NCI-H1694 treated with DMSO at 0.1 percent for 48 hours (cell line): ENCODE results near the gene STK11.
"Not testable (repeated sequence)": the region's sequence is repeated elsewhere in the genome, so short reads cannot be mapped to it uniquely, and the experiment has no call there.

Source experiments
- DNase-seq: peaks from one replicate; lab custom pipeline; 2025; lab: John Stamatoyannopoulos, UW

The STK11 gene

DNA sequence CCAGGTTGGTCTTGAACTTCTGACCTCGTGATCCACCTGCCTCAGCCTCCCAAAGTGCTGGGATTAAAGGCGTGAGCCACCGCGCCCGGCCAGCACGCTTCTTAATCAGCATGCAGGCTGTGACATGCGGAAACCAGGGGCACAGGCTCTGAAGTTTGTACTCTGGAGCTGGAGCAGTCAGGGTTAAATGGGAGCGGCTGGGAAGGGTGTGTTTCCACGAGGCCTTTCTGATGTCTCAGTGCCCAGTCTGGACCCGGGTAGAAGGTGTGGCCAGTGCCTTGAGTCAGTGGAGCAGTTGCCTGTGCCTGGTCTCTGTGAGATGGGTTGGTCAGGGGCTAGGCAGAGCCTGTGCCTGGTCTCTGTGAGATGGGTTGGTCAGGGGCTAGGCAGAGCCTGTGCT lies 3.3 kb downstream of the STK11 start:
- DNase-seq: not testable (repeated sequence)

DNA sequence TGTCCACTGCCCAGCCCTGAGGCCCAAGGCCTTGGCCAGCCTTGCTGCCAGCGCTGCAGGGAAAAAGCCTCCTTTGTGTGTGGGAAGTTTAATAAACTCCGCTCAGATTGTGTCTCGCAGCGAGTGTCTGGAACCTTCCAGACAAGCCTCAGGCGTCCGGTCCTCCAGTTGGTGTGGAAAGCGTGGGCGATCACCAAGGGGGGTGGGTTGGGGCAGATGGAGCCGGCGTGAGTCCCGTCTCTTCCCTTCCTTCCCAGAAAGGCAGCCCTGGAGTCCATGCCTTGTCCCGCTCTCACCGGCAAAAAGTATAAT lies 4.6 kb downstream of the STK11 start:
- no peak for DNase-seq

DNA sequence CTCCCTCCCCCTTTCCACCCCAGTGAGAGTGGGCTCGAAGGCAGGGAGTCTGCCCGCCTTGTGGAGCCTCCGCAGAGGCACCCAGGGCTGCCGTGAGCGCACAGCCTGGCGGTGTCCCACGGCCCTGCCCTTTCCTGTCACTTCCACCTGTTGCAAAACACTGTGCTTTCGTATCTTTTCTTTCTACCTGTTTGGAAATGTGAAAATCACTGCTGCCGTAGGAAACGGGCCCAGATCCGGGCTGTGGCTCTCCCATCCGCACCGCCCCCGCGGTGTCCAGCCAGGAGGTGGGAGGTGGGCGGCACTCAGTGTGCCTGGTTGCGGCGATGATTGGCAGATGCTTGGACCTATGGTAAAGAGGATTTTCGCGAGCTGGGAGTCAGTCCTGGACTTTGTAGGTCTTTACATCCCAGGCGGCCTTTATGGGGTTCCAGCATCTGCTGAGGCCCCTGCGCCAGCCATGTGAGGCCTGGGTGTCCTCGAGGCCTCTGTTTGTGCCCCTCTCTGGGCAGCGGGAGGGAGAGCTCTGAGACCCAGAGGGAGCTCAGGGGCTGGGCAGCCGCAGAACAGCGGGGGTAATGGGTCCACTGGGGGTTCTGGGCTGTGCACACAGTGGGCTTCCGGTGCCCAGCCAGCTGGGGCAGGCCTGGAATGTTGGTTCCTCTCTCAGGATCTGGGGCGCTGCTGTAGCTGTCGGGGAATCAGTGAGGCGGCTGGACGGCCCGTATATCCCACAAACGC lies 6.1 kb downstream of the STK11 start:
- no peak for DNase-seq

DNA sequence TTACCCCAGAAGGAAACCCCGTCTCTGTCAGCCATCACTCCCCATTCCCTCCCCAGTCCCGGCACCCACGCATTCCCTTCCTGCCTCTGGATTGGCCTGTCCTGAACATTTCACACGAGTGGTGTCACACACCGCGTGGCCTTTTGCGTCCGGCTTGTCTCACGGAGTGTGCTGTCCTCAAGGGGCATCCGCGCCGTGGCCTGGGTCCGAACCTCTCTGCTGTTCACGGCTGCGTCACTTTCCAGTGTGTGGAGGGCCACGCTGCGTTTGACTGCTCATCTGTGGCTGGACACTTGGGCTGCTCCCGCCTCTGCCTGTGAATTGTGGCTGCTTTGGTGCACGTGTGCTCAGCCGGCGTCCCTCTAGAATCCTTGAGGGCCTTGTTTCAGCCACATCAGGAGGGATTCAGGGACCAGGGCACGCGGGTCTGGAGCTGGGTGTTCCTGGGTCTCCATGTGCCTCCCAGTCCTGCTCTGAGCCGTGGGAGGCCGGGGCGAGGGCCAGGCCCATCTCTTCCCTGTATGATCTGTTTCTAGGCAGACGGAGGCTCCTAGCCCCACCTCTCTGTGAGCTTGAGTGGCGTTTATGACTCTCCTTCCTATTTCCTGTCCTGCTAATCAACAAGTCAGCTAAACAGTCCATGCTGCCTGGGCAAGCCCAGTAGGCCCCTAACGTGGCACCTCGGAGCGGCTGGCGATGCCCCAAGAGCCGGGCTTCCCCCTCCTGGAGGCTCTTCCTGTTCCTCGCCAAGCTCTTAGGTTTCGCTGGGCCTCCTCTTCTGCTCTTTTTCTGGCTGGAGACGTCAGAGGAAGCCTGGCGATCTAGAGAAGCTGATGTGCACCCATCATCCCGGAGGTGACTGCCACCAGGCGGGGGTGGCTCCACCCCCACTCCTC lies 8.1 kb downstream of the STK11 start:
- DNase-seq: no peak

DNA sequence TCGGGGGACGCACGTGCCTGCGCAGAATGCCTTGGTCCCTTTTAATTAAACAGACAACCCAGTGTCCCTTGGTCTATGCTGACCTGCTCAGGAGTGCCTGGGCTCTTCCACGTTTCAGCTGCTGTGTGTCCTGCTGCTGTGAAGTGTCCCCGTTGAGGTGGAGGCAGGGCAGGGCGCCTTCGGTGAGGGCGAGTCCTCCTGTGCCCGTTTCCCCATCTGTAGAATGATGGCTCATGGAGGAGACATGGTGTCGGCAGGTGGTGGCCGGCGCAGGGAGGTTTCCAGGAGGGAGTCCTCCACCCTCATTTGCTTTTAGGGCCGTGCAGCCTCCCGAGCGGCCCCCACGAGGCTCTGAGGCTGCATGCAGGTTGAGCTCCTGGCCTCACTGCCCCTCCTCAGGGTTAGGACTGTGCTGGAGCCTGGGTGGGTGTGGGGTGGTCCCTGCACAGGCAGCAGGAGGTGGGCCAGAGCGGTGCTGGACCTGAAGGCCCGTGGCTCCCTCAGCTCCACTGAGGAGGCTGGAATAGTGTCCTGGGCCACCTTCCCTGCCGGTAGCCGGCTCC lies 8.8 kb downstream of the STK11 start:
- DNase-seq: no peak

DNA sequence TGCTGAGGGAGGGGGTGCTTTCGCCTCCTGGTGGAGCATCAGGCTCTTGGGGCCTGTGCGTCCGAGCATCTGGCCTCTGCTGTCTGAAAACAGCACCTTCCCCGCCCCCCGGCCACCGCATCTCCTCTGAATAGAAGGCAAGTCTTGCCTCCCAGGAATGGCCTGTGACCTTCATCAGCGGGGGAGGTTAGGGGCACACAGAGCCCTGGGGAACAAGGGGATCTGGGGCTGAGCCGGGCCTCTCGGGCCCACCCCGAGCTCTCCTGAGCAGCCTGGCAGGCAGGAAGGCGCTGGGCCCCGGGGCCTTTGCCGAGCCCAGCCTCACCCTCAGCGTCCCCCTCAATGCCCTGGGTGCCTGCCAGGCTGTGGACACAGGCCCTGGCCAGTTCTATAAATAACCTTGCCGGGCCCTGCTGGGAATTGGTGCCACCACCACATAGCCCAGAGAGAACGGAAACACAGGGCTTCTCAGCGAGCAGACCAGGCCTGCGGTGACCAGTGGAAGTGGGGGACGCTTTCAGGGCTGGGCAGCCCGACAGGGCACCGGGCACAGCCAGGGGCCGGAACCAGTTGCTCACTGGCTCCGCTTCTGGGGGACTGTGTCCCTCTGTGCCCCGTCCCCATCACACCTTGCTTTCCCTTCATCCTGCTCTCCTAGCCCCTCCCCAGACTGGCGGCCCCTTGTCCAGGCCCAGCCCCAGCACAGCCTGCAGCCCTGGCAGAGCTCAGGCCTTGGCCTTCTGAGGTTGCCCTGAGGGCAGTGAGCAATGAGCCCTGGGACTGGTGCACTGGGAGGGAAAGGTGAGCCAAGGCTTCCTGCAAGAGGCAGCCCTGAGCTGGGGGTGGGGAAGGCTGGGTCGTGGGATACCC lies 9.5 kb downstream of the STK11 start:
- no peak for DNase-seq

DNA sequence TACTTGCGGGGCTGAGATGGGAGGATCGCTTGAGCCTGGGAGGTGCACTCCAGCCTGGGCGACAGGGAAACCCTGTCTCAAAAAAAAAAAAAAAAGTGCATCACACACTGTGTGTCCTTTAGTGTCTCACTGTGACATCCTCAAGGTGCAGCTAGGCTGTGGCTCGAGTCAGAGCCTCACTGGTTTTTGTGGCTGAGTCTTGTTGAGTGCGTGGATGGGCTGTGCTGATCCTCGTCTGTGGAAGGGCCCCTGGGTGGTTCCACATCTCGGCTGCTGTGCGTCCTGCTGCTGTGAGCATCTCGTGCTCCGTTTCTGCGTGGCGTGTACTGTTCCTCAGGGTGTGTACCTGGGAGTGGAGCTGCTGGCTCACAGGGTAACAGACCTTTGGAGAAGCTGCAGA lies 11.2 kb downstream of the STK11 start:
- no peak for DNase-seq

DNA sequence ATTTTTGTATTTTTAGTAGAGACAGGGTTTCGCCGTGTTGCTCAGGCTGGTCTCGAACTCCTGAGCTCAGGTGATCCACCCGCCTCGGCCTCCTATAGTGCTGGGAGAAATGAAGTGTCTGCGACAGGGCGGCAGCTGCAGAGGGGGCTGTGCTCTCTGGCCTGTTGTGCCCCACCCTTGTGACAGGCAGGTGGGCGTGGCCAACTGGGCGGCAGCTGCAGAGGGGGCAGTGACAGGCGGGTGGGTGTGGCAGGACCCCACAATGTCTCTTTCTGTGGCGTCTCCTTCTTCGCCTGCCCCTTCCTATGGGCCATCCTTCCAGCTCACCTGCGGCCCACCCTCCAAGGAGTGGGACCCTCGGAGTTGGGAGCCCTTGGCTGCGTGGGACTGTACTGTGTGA lies 11.8 kb downstream of the STK11 start:
- no peak for DNase-seq

DNA sequence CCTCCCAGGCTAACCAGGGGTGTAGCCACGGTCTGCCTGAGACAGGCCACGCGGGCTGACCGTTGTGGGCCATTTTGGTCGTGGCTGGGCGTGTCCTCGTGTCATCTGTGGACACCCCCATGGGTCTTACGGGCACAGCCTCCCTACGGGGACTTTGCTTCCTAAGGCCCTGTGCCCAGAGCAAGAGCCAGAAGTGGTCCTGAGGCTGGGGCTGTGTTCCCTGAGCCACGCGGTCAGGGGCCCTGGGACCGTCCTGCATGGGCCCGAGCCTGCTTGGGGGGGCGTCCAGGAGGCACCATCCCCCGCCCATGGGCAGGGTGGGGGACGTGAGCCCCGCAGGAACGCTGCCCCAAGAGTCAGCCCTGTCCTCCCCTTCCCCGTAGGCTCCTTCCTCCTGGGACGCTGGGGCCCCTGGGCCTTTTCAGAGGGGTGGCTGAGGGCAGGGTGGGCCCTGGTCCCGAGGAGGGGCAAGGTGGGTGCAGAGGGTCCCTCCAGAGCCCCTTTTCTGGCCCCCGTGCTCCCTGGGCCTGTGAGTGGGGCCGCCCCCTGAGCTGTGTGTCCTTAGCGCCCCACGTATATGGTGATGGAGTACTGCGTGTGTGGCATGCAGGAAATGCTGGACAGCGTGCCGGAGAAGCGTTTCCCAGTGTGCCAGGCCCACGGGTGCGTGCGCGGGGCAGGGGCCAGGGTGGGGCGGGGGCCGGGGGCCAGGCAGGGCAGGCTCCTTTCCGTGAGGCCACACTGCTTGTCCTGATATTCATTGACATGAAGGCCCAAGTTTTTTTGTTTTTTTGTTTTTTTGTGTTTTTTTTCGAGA lies 13.4 kb downstream of the STK11 start:
- no peak for DNase-seq

DNA sequence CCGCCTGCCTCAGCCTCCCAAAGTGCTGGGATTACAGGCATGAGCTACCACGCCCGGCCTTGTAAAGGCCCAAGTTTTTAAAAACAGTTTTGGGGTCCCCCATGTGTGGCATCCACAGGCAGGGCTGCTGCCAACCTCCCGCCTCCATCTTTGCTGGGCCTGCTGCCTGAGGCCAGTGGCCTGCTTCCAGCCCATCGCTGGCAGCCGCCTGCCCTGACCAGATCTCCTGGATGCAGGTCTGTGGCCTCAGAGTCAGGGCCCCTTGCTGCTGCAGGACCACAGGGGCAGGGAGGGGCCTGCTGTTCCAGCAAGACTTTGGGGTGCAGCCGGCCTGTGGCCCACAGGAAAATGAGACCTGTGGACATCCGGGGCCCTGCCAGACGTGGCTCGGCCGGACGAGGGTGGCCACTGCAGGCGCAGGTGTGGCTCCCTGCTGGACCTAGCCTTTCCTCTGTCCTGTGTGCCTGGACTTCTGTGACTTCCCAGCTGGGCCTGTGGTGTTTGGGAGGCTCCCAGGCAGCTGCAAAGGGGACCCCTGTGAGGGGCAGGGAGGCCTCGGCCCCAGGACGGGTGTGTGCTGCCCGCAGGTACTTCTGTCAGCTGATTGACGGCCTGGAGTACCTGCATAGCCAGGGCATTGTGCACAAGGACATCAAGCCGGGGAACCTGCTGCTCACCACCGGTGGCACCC lies 14.4 kb downstream of the STK11 start:
- no peak for DNase-seq

DNA sequence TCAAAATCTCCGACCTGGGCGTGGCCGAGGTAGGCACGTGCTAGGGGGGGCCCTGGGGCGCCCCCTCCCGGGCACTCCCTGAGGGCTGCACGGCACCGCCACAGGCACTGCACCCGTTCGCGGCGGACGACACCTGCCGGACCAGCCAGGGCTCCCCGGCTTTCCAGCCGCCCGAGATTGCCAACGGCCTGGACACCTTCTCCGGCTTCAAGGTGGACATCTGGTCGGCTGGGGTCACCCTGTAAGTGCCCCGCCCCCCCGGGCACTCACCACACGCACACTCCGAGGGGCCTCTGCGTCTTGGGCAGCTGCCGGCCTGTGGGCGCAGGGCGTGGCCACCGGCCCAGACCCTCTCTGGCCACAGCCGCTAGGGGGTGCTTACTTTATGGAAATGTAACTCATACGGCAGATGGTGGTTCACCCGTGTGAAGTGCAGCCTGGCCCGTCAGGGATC lies 14.9 kb downstream of the STK11 start:
- peak; percentile 39 for DNase-seq

DNA sequence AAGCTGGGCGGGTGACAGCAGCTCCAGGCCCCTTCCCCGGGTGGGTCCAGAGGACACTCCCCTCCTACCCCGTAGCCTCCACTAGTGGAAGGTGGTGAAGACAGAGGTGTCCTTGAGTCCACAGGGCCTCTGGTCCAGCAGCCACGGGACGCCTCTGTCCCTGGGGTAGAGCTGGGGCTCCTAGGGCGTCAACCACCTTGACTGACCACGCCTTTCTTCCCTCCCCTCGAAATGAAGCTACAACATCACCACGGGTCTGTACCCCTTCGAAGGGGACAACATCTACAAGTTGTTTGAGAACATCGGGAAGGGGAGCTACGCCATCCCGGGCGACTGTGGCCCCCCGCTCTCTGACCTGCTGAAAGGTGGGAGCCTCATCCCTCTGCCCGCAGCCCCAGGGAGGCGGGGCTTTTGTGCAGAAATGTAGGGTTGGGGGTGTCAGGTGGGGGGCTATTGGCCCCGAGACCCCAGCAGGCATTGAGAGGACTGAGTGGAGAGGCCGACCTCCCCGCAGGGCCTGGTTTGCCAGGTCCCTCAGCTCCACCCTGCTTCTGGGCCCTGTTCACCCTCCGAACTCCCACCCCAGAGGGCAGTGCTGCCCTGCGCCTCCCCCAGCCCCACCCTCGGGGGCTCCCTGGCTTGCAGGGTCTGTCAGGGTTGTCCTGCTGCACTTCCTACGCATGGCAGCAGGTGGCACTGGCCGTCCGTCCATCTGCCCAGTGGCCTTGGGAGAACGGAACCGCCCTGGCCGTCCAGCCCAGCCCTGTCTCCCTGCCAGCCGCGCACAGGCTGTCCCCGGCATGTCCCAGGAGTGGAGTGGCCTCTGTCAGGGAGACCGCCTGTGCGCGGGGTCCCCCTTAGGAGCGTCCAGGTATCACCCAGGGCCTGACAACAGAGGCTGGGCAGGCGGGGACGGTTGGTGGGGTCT lies 15.7 kb downstream of the STK11 start:
- DNase-seq: no peak

DNA sequence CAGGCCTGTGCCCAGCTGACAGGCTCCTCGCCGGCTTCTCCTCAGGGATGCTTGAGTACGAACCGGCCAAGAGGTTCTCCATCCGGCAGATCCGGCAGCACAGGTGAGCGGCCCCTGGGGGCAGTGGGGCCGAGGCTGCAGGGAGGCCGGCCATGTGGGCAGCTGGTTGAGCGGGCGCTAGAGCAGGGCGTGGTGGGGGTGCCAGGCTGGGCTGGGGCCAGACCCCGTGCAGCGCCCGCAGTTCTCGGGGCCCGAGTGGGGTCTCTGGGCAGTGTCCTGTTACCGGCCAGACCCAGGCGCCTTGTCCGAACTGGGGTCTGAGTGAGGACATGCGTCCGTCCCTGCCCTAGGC lies 16.3 kb downstream of the STK11 start:
- DNase-seq: no peak

DNA sequence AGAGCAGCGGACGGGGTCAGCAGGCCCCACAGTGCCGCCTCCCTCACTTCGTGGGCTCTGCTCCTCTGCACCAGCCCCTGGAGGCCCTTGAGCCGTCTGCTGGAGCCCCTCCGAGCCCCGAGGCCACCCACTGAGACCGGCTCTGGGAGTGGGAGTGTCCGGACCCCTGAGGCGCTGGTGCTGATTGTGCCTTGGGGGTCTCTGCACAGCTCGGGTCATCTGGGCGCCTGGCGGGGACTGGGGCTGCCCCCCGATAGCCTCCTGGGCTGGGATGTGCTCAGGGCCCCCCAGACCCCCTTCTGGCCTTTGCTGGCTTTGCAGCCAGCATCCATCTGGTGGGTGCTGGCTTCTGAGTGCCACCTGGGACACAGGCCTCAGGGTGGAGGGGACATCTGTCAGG lies 16.8 kb downstream of the STK11 start:
- no peak for DNase-seq

DNA sequence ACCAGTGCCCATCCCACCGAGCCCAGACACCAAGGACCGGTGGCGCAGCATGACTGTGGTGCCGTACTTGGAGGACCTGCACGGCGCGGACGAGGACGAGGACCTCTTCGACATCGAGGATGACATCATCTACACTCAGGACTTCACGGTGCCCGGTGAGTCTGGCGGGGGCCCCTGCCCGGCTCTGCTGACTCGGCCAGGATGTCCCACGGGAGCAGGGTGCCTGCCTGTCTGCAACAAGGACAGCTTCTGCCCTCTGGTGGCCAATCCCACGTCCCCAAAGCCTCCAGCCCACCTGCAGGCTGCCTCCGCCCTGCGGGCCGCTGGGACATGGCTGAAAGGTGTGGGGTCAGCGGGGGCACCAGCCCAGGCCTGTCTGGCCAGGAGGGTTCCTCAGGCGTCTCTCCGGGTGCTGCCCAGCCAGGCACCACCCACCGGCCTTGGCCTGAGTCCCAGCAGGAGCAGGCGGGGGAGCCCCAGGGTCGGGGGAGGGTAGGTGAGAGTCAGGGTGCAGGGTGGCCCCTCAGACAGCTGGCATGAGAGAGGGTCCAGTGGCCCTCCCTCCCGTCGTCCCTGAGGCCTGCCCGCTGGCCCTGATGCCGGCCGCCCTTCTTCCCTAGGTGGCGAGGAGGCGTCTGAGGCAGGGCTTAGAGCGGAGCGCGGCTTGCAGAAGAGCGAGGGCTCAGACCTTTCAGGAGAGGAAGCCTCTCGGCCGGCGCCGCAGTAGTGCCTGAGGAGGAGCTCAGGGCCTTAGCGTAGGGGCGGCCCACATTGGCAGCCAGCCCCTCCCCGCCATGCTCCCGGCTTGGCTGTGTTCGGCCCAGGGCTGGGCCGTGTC lies 17.7 kb downstream of the STK11 start:
- DNase-seq: peak; percentile 13

DNA sequence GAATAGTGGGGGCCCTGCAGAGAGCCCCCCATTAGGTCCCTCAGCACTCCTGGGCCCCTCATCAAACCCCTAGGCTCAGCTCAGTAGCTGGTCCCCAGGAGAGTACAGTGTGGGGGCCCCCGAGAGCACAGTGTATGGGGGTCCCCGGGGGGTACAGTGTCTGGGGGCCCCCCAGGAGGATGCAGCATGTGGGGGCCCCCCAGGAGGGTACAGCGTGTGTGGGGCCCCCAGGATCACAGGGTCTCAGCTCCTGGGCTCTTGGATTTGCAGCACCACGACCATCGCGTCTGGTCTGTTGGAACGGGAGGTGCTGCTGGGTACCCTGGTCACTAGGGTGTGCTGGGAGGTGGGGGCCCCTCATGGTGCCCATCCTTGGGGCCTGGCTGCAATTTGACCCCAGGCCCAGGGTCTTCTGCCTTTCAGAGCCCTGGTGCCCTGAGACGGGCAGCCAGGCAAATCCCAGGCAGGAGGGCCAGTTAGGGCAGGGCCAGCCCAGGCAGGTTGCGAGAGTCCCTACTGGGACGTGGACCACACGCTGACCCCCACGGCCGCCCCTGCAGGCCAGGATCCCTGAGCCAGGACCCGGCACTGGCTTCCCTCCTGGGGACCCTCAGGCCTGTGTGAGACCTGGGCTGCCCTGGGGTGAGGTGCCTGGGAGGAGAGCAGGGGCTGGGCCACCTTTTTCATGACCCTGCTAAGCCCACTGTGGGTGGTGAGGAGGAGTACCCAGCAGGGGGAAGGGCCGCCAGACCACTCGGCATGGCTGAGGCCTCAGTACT lies 18.7 kb downstream of the STK11 start:
- no peak for DNase-seq

DNA sequence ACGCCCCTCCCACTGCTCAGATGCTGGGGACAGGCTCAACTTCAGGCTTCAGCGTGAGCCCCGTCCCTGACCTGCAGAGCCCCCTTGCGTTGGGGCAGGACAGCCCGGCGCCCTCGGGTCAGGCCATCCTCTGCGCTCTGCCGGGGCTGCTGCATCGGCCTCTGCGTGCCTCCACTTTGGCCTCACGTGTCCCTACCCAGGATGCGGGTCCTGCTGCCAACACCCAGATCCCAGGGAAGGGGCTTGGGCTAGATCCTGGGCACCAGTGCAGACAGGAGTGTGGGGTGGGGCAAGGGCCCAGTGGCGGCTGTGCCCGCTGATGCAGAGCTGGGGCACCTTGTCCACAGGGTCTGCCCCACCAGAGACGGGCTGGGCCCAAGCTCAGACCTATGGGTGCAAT lies 19.3 kb downstream of the STK11 start:
- no peak for DNase-seq
